SJCRH30 (cell line): ENCODE results near the gene CALD1. TPM values are rescaled to one million over a fixed set of nuclear protein-coding genes. Genes with fewer than 3 reads are reported as not detected.
A peak's percentile ranks its signal among the peaks of the same experiment; 100 is the strongest.

Experiments used
- DNase-seq, 2 experiments: peaks; one replicate each; pipeline ENCODE4 v3.0.0-alpha.2; 2015 to 2020
- H3K27ac ChIP-seq: fragments of 250-450 bp; sonication (Bioruptor Pico); 2 replicates; pipeline ENCODE4 v1.5.1; 2020; ENCODE audit warnings: mild to moderate bottlenecking, moderate library complexity
- H3K27me3 ChIP-seq: fragments of 250-450 bp; sonication (Bioruptor Pico); 2 replicates; pipeline ENCODE4 v1.5.1; 2020; ENCODE audit warnings: mild to moderate bottlenecking, moderate library complexity
- H3K36me3 ChIP-seq: fragments of 250-450 bp; sonication (Bioruptor Pico); 2 replicates; pipeline ENCODE4 v1.5.1; 2020; ENCODE audit warnings: mild to moderate bottlenecking, moderate library complexity
- H3K4me1 ChIP-seq: fragments of 250-450 bp; sonication (Bioruptor Pico); 2 replicates; pipeline ENCODE4 v1.5.1; 2020; ENCODE audit warnings: mild to moderate bottlenecking, moderate library complexity
- H3K4me3 ChIP-seq: fragments of 250-450 bp; sonication (Bioruptor Pico); 2 replicates; pipeline ENCODE4 v1.5.1; 2020; ENCODE audit warnings: mild to moderate bottlenecking, moderate library complexity
- H3K9me3 ChIP-seq: fragments of 250-450 bp; sonication (Bioruptor Pico); replicated peaks from 2 replicates; pipeline ENCODE4 v1.5.1; 2020; ENCODE audit warnings: mild to moderate bottlenecking, moderate library complexity
- total RNA-seq: library from RNA; depleted of rRNA; stranded (reverse); fragments of >200 nt; shearing (Covaris generic); gene quantifications from 2 replicates; pipeline ENCODE4 v1.2.3, GENCODE V29; 2014; rRNA removed

CALD1 gene, protein sequence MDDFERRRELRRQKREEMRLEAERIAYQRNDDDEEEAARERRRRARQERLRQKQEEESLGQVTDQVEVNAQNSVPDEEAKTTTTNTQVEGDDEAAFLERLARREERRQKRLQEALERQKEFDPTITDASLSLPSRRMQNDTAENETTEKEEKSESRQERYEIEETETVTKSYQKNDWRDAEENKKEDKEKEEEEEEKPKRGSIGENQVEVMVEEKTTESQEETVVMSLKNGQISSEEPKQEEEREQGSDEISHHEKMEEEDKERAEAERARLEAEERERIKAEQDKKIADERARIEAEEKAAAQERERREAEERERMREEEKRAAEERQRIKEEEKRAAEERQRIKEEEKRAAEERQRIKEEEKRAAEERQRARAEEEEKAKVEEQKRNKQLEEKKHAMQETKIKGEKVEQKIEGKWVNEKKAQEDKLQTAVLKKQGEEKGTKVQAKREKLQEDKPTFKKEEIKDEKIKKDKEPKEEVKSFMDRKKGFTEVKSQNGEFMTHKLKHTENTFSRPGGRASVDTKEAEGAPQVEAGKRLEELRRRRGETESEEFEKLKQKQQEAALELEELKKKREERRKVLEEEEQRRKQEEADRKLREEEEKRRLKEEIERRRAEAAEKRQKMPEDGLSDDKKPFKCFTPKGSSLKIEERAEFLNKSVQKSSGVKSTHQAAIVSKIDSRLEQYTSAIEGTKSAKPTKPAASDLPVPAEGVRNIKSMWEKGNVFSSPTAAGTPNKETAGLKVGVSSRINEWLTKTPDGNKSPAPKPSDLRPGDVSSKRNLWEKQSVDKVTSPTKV
- total RNA-seq: 102 and 113 TPM in 2 replicates

DNA sequence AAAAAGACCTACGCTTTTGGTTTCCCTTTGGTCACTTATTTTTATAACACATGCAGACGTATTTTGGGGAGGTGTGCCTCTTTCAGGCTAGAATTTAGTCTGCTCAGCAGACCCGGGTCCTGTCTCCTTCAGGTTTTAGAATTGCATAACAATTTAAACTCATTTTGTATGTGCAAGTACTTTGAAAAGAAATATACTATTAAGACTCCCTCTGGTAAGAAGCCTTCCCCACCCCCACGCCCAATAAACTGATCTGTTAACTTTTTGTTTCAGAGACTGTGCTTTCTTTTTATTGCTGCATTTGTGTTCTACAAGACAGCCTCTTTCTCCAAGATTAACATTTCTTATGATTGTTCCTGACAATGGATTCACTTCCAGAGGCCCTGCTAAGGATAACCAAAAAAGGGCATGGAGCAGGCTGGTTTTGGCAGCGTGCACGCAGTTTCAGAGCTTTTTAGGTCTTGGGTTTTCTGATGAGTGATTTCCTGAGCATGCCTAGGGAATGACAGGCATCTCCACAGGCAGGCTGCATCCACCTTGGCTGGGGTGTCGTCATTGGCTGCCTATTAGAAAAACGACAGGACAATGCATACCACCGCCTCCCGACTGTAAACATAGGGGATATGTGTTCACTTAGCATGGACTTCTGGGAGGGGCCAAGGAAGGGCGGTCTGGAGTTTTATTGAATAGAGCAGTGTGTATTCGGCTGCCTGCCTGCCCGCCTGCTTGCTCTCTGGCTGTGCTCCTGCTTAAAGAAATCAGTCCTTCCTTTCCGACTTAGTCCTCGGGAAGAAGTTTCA, at the start of gene CALD1:
Gene CALD1 (plus strand): TSS at position 694 of the 800 bp plus-strand sequence. CDS start 88,100 bp downstream, outside the sequence.
- H3K27me3 ChIP-seq: no peaks in the 10 kb centered on the region
- H3K36me3 ChIP-seq: no peaks in the 10 kb centered on the region
- no peak within 1 kb of the TSS; the same call in 1 of the 2 replicates for H3K27ac ChIP-seq
- peak; percentile 81 for DNase-seq
- peaks cover 10% of the 10 kb centered on the region; the same call in 1 of the 2 replicates for H3K4me1 ChIP-seq
- peak within 1 kb of the TSS; percentile 59 for H3K4me3 ChIP-seq
- H3K9me3 ChIP-seq: no peaks in the 10 kb centered on the region

DNA sequence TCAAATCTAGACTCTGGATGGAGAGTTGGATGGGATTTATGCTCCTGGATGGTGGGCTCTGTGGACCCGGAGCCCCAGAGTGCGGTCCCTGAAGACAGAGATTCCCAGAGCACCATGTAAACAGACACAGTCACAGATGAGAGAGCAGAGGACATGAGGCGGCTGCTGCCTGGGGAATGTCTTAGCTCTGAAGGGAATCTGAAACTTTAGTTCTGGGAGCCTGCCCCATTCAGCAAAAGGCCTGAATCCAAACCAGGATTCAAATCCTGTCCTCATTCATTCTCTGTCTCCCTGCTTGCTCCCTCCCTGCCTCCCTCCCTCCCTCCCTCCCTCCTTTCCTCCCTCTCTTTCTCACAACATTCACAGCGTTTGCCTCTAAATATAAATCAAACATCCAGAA, 49.5 kb upstream of the CALD1 start:
- Histone ChIP-seq H3K27me3 (no peaks in the 10 kb centered on the region), H3K4me1 (no peaks in the 10 kb centered on the region), H3K4me3 (no peak overlapping the region), H3K9me3 (no peaks in the 10 kb centered on the region), H3K27ac (no peak overlapping the region), H3K36me3 (no peaks in the 10 kb centered on the region)
- DNase-seq: no peak

DNA sequence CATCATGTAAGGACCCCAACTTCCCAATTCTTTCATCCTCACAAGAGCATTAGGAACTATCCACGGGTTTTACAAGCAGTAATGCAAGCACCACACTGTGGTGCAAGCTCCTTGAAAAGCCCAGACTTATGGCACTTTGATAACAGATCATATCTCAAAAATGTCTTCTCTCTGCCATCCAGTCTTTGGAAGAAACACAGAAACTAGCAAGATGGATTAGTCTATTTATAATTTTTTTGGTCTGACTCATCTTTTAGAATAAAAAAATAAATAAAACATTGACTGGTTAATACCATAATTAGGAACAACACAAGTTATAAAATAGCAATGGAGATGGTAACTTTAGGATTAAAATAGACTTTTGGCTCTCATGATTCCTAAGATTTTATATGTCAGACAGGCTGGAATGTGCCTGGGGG, 49.0 kb upstream of the CALD1 start:
- no peaks in the 10 kb centered on the region for H3K9me3 ChIP-seq
- H3K4me1 ChIP-seq: no peaks in the 10 kb centered on the region
- H3K27me3 ChIP-seq: no peaks in the 10 kb centered on the region
- H3K27ac ChIP-seq: no peak overlapping the region
- no peak for DNase-seq
- H3K4me3 ChIP-seq: no peak overlapping the region
- no peaks in the 10 kb centered on the region for H3K36me3 ChIP-seq

DNA sequence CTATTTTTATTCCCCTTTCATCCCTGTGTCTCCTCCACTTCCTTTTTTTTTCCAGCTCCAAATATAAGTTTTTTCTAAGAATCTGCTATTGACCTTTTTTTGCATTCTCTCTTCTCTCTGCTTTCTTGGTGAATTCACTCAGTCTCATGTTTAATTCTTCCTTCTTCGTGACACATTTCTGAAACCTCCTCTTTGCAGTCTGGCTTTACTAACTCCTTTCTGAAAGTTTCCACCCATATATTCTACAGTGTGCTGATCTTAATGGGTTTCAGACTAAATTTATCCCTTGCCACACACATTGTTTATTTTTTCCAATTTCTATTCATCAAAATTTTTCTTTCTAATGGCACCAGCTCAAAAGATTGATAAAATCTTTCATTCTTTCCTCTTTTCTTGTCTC, 47.8 kb upstream of the CALD1 start:
- no peak overlapping the region for H3K4me3 ChIP-seq
- no peak overlapping the region for H3K27ac ChIP-seq
- H3K4me1 ChIP-seq: no peaks in the 10 kb centered on the region
- DNase-seq: no peak
- no peaks in the 10 kb centered on the region for H3K9me3 ChIP-seq
- H3K27me3 ChIP-seq: no peaks in the 10 kb centered on the region
- H3K36me3 ChIP-seq: no peaks in the 10 kb centered on the region

DNA sequence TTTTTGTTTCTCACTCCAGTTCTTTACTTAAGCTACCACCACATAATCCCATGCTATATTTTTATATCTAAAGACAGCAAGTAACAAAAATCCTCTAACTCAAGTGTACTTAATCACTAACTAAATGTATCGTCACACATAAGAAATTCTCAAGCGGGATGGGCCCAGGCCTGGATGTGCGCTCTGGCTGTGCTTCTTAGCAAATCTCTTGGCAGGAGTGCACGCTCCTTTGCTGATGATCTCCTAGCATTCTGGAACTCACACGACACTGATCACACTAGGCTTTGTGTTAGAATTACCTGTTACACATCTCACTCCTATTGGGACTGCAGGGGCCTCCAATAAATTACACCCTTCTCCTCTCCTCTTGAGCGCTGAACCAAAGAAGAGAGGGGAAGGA, 46.7 kb upstream of the CALD1 start:
- no peak overlapping the region for H3K4me3 ChIP-seq

DNA sequence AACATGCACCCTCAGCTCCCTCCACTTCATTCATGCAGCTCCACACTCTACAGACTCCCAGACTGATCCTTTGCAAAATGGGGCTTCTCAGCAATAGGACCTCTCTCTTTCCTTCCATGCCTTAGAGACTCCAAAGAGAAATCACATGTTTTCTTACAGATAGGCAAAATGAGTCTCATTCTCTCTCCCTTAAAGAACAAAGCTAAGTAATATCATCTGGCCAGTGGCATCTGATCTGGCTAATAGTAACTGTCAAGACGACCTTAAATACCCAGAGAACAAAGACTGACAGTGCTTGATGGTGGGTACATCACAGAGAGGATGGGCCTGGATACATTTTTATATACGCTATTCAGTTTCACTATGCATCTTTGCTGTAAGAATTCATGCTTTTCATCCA, 43.1 kb upstream of the CALD1 start:
- no peak for DNase-seq
- Histone ChIP-seq H3K4me1 (no peaks in the 10 kb centered on the region), H3K36me3 (no peaks in the 10 kb centered on the region), H3K4me3 (no peak overlapping the region), H3K9me3 (0 out of 2 replicates have a peak, but pooled peaks cover under 1% of the 10 kb centered on the region), H3K27me3 (no peaks in the 10 kb centered on the region), H3K27ac (no peak overlapping the region)

More for the DNA sequence above, 46.7 kb upstream of the CALD1 start:
- Histone ChIP-seq H3K36me3 (no peaks in the 10 kb centered on the region), H3K4me1 (no peaks in the 10 kb centered on the region), H3K27ac (no peak overlapping the region), H3K9me3 (no peaks in the 10 kb centered on the region), H3K27me3 (no peaks in the 10 kb centered on the region)
- DNase-seq: no peak

DNA sequence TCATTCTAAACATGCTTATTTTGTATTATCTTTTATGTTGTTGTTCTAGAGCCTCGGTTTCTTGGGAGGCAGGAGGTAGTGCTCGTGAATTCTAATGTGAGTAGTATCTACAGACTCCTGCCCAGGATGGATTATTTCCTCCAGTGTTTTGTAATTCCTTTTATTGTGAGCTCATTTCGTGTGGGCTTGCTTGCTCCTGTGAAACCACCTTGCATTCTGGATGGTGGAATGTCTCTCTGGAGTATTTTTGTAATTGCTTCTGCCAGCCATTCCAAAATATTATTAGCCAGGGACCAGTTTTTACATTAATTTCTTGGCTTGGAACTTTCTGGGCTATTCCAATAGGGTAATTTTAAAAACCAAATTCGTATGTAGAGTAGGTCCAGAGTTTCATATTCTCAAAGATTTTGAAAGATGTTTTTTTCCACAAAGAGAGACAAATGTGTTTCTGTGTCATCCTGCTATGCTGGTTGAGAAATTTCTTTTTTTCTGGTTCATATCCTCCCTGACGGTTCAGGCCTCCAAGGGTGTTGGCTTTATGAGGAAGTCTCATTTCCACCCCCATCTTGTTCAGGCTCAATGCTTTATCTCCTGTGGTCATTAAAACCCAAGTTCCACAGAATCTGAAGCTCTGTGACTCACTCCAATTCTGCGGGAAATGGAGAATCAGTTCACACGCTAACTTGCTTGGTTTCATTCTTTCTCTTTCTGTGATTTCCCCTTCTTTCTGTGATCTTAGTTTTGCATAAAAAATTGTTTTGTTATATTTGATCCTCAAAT, 41.7 kb upstream of the CALD1 start:
- peaks cover 6% of the 10 kb centered on the region; the same call in 1 of the 2 replicates for H3K4me1 ChIP-seq
- DNase-seq: no peak
- H3K27me3 ChIP-seq: no peaks in the 10 kb centered on the region
- 0 out of 2 replicates have a peak, but pooled peaks cover 3% of the 10 kb centered on the region for H3K9me3 ChIP-seq
- no peaks in the 10 kb centered on the region for H3K36me3 ChIP-seq
- no peak overlapping the region for H3K4me3 ChIP-seq
- no peak overlapping the region for H3K27ac ChIP-seq

DNA sequence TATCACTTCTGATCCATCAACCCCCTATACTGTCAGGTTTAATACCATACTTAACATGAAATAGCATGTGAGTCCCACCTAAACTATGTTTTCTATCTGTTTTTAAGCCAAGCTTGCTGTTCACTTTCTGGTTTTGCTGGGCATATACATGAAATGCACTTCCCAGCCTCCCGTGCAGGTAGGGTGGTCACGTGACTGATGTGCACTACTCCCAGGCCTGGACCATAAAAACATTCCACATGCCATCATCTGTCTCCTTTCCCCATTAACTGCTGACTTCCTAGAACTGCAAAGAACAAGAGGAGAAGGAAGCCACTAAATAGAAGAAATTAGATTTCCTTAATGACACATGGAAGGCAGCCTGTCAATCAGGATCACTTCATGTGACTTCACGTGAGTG, 40.1 kb upstream of the CALD1 start:
- H3K27ac ChIP-seq: no peak overlapping the region

DNA sequence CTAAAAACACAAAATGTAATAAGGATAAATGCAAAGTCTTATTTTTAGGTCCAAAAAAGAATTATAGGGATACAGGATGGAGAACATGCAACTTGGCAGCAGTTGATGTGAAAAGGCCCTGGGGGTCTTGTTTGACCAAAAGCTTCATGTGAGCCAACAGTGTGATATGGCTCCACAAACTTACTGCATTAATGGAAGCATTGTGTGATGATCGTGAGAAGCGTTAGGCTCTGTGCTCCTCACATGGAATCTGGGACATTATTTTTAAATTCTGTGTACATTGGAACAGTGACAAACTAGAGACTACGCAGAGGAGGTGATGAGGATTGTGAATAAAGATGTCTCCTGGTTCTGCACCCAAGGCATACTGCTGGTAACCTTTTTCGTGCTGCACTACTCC, 39.1 kb upstream of the CALD1 start:
- peaks cover 6% of the 10 kb centered on the region; the same call in 1 of the 2 replicates for H3K4me1 ChIP-seq
- H3K36me3 ChIP-seq: no peaks in the 10 kb centered on the region
- 0 out of 2 replicates have a peak, but pooled peaks cover 3% of the 10 kb centered on the region for H3K9me3 ChIP-seq
- no peak overlapping the region for H3K27ac ChIP-seq
- no peaks in the 10 kb centered on the region for H3K27me3 ChIP-seq
- no peak for DNase-seq
- H3K4me3 ChIP-seq: no peak overlapping the region

More for the DNA sequence above, 40.1 kb upstream of the CALD1 start:
- H3K4me1 ChIP-seq: peaks cover 6% of the 10 kb centered on the region; the same call in 1 of the 2 replicates
- H3K9me3 ChIP-seq: 0 out of 2 replicates have a peak, but pooled peaks cover 3% of the 10 kb centered on the region
- no peak overlapping the region for H3K4me3 ChIP-seq
- H3K27me3 ChIP-seq: no peaks in the 10 kb centered on the region
- DNase-seq: no peak
- H3K36me3 ChIP-seq: no peaks in the 10 kb centered on the region

DNA sequence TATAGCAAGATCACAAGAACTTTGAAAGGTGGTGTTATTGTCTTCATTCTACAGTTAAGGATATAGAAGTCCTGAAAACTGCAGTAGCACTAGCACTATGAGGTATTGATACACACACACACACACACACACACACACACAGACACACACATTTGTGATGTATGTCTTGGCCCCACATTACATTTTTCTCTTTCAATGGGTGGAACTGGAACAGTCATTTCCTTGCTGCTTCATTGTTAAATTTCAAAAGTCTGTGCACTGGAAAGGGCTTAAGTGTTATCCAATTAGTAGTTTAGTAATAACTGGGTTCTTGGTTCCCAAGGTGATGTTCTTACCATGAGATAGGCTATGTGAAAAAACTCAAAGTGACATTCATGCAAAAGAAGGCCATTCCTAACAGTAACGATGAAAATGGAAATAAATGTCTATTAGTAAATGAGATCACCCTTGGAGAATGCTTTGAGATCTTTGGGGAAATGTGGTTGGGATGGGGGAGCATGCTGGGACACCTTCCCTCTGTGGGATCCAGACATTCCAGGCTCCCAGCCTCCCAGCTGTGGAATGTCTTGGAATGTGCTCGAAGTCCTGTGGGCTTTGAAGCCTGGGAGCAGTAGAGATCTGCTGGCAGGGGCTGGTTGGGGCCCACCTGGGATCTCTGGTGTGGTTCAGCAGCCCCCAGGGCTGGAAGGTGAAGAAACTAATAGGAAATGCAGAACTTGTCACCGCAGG, 37.4 kb upstream of the CALD1 start:
- Histone ChIP-seq H3K9me3 (0 out of 2 replicates have a peak, but pooled peaks cover 3% of the 10 kb centered on the region), H3K27ac (peak overlapping the region; percentile 7; the same call in 1 of the 2 replicates), H3K36me3 (no peaks in the 10 kb centered on the region), H3K4me3 (no peak overlapping the region), H3K27me3 (no peaks in the 10 kb centered on the region), H3K4me1 (peaks cover 6% of the 10 kb centered on the region; the same call in 1 of the 2 replicates)
- peak; percentile 16 to 36 for DNase-seq

DNA sequence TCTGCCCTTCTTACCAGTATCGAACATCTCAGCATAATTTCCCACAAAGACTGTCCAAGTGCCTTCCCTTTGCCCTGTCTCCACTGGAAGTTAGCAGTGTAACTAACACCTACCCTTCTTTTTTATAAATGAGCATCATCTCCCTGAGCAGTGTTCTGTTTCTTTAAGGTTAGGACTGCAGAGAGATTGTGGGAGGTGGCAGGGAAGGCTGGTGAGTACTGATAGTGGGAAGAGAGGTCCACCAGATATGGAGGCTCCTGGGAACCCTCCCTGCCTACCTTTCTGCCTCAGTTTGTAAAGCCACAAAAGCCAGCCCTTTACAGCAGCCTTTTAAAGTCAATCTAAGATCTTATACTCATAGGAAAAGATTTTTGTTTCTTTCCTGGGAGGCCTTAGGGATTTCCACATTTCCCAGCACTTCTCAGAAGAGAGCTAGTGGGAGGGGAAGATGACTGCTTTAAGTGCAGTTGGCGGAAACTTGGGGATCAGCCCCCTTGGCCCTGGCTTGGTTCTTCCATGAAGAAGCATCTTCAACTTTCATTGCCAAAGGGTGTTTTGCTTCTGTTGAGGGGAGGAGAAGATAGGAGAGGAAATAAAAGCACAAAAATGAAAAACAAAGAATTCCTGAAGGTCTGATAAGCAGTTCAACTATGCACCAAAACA, 36.6 kb upstream of the CALD1 start:
- no peak for DNase-seq
- H3K4me3 ChIP-seq: no peak overlapping the region
- peaks cover 6% of the 10 kb centered on the region; the same call in 1 of the 2 replicates for H3K4me1 ChIP-seq
- peak overlapping the region; percentile 7; the same call in 1 of the 2 replicates for H3K27ac ChIP-seq
- H3K9me3 ChIP-seq: 0 out of 2 replicates have a peak, but pooled peaks cover 3% of the 10 kb centered on the region
- H3K36me3 ChIP-seq: no peaks in the 10 kb centered on the region
- H3K27me3 ChIP-seq: no peaks in the 10 kb centered on the region

DNA sequence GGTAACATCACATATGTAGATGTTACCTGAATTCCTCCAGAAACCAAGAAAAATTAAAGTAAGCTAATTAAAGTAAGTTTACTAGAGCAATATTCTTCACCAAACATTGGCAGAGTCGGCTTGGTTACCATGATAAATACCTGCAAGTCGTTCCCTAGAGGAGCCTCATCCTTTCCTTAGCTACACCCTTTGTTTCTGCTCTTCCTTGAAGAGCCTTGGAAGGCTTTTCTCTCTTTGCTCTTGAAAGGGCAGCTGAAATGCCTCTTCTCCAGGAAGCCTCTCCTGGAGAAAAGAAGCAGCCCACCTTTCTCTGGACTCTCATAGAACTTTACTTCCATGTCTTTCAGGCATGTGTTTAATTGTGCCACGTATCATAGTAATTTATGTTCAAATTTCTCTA, 34.9 kb upstream of the CALD1 start:
- Histone ChIP-seq H3K4me1 (peaks cover 6% of the 10 kb centered on the region; the same call in 1 of the 2 replicates), H3K4me3 (no peak overlapping the region), H3K36me3 (no peaks in the 10 kb centered on the region), H3K27me3 (no peaks in the 10 kb centered on the region), H3K9me3 (0 out of 2 replicates have a peak, but pooled peaks cover 3% of the 10 kb centered on the region), H3K27ac (no peak overlapping the region)
- no peak for DNase-seq
